HPDE6-E6E7 (cell line): ENCODE data around the gene BID.

Experiments used
- DNase-seq: peaks from one replicate; pipeline ENCODE4 v3.0.0; 2011; ENCODE audit warnings: missing footprints; ENCODE audit errors: extremely low spot score

BID gene

GRCh38 chr22:17774206-17774925 is at the start of gene BID:
Gene BID (minus strand): TSS chr22:17774469. CDS start chr22:17750116, 24,353 bp downstream.
- DNase-seq = no peak

GRCh38 chr22:17823964-17824363 is 49.7 kb upstream of the BID start:
- no peak for DNase-seq

- DNase-seq = no peak
Observed at GRCh38 chr22:17823226-17823625, 49.0 kb upstream of the BID start.

GRCh38 chr22:17822087-17822486 is 47.8 kb upstream of the BID start:
- no peak for DNase-seq

GRCh38 chr22:17820879-17821439 is 46.7 kb upstream of the BID start:
- no peak for DNase-seq

GRCh38 chr22:17818649-17819048 is 44.4 kb upstream of the BID start:
- no peak for DNase-seq

GRCh38 chr22:17818180-17818579 is 43.9 kb upstream of the BID start:
- DNase-seq = no peak

GRCh38 chr22:17817511-17818065 is 43.3 kb upstream of the BID start:
- no peak for DNase-seq

GRCh38 chr22:17817079-17817478 is 42.8 kb upstream of the BID start:
- DNase-seq = no peak

- no peak for DNase-seq
Observed at GRCh38 chr22:17816649-17817048, 42.4 kb upstream of the BID start.

GRCh38 chr22:17815703-17816254 is 41.5 kb upstream of the BID start:
- no peak for DNase-seq

- DNase-seq = no peak
Observed at GRCh38 chr22:17814830-17815229, 40.6 kb upstream of the BID start.

- DNase-seq = no peak
Observed at GRCh38 chr22:17814084-17814483, 39.8 kb upstream of the BID start.

- DNase-seq = no peak
Observed at GRCh38 chr22:17811119-17811518, 36.9 kb upstream of the BID start.

GRCh38 chr22:17810570-17811116 is 36.4 kb upstream of the BID start:
- DNase-seq = no peak

- no peak for DNase-seq
Observed at GRCh38 chr22:17808693-17809403, 34.6 kb upstream of the BID start.

GRCh38 chr22:17807578-17808410 is 33.5 kb upstream of the BID start:
- DNase-seq = no peak

GRCh38 chr22:17807086-17807485 is 32.8 kb upstream of the BID start:
- no peak for DNase-seq

GRCh38 chr22:17806437-17806836 is 32.2 kb upstream of the BID start:
- no peak for DNase-seq

- no peak for DNase-seq
Observed at GRCh38 chr22:17804331-17805080, 30.2 kb upstream of the BID start.
